Karpas-422 (cell line): ENCODE measurements around the gene GREM1. TPM values are rescaled to one million over a fixed set of nuclear protein-coding genes. Genes with fewer than 3 reads are reported as not detected.

Experiments used
- DNase-seq: peaks from one replicate; pipeline ENCODE4 v3.0.0-alpha.2; 2015
- H2AFZ ChIP-seq: fragments of 200-600 bp; sonication (generic); 2 replicates; pipeline ENCODE4 v1.6.1; 2014; ENCODE audit warnings: antibody characterized with exemption, low read length, mixed read lengths
- H3K27ac ChIP-seq: fragments of 200-600 bp; sonication (generic); 2 replicates; pipeline ENCODE4 v1.5.1; 2014; ENCODE audit warnings: mild to moderate bottlenecking, low read length, moderate library complexity
- H3K27me3 ChIP-seq: fragments of 200-600 bp; sonication (generic); 2 replicates; pipeline ENCODE4 v1.6.1; 2014; ENCODE audit warnings: low read length, mixed read lengths
- H3K36me3 ChIP-seq: fragments of 200-600 bp; sonication (generic); 2 replicates; pipeline ENCODE4 v1.6.1; 2014; ENCODE audit warnings: low read length, mixed read lengths; ENCODE audit not compliant: insufficient read depth
- H3K4me1 ChIP-seq: fragments of 200-600 bp; sonication (generic); 2 replicates; pipeline ENCODE4 v1.6.1; 2014; ENCODE audit warnings: mild to moderate bottlenecking, low read length, mixed read lengths
- H3K4me2 ChIP-seq: fragments of 200-600 bp; sonication (generic); 2 replicates; pipeline ENCODE4 v1.6.1; 2014; ENCODE audit warnings: low read length, low read depth, mild to moderate bottlenecking; ENCODE audit not compliant: poor library complexity, severe bottlenecking
- H3K4me3 ChIP-seq: fragments of 200-600 bp; sonication (generic); 2 replicates; pipeline ENCODE4 v1.5.1; 2014; ENCODE audit warnings: mild to moderate bottlenecking, antibody characterized with exemption, low read length, mixed read lengths
- H3K79me2 ChIP-seq: fragments of 200-600 bp; sonication (generic); 2 replicates; pipeline ENCODE4 v1.6.1; 2014; ENCODE audit warnings: mild to moderate bottlenecking, low read length, mixed read lengths
- H3K9ac ChIP-seq: fragments of 200-600 bp; sonication (generic); 2 replicates; pipeline ENCODE4 v1.6.0; 2014; ENCODE audit warnings: low read length
- H3K9me2 ChIP-seq: fragments of 200-600 bp; sonication (generic), shearing (Covaris generic); replicated peaks from 2 replicates; pipeline ENCODE4 v1.6.0; 2014; ENCODE audit warnings: mild to moderate bottlenecking, low read length, moderate library complexity; ENCODE audit not compliant: insufficient read depth
- H3K9me3 ChIP-seq: fragments of 300-700, 200-600 bp; sonication (generic); 2 replicates; pipeline ENCODE4 v1.6.1; 2014; ENCODE audit warnings: low read length, mixed read lengths
- H4K20me1 ChIP-seq: fragments of 200-600 bp; sonication (generic); 2 replicates; pipeline ENCODE4 v1.6.1; 2014; ENCODE audit warnings: mild to moderate bottlenecking, antibody characterized with exemption, low read length, low read depth; ENCODE audit not compliant: insufficient read depth
- total RNA-seq: library from RNA; depleted of rRNA; stranded (reverse); fragments of >200 nt; shearing (Covaris generic); gene quantifications from 2 replicates; pipeline ENCODE4 v1.2.3, GENCODE V29; 2014; ENCODE audit warnings: low replicate concordance

The GREM1 gene
- total RNA-seq, 1 experiment from 2014 or later: not detected

DNA sequence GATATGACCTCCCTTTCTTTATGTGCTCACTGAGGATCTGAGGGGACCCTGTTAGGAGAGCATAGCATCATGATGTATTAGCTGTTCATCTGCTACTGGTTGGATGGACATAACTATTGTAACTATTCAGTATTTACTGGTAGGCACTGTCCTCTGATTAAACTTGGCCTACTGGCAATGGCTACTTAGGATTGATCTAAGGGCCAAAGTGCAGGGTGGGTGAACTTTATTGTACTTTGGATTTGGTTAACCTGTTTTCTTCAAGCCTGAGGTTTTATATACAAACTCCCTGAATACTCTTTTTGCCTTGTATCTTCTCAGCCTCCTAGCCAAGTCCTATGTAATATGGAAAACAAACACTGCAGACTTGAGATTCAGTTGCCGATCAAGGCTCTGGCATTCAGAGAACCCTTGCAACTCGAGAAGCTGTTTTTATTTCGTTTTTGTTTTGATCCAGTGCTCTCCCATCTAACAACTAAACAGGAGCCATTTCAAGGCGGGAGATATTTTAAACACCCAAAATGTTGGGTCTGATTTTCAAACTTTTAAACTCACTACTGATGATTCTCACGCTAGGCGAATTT is 14.9 kb downstream of the GREM1 start:
- Histone ChIP-seq H4K20me1 (no peaks in the 10 kb centered on the region), H3K9me3 (no peaks in the 10 kb centered on the region), H2AFZ (no peak overlapping the region), H3K9me2 (no peaks in the 10 kb centered on the region), H3K36me3 (no peaks in the 10 kb centered on the region), H3K27ac (no peak overlapping the region), H3K4me3 (no peak overlapping the region), H3K9ac (no peak overlapping the region), H3K4me1 (no peaks in the 10 kb centered on the region), H3K27me3 (no peaks in the 10 kb centered on the region), H3K79me2 (no peaks in the 10 kb centered on the region), H3K4me2 (no peak overlapping the region)
- DNase-seq: no peak

DNA sequence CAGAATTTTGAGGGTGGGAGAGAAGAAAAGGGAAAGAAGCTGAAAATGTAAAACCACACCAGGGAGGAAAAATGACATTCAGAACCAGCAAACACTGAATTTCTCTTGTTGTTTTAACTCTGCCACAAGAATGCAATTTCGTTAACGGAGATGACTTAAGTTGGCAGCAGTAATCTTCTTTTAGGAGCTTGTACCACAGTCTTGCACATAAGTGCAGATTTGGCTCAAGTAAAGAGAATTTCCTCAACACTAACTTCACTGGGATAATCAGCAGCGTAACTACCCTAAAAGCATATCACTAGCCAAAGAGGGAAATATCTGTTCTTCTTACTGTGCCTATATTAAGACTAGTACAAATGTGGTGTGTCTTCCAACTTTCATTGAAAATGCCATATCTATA is 15.5 kb downstream of the GREM1 start:
- Histone ChIP-seq H3K4me3 (no peak overlapping the region), H3K36me3 (no peaks in the 10 kb centered on the region), H2AFZ (no peak overlapping the region), H3K4me2 (no peak overlapping the region), H4K20me1 (no peaks in the 10 kb centered on the region), H3K4me1 (no peaks in the 10 kb centered on the region), H3K9ac (no peak overlapping the region), H3K79me2 (no peaks in the 10 kb centered on the region), H3K9me3 (no peaks in the 10 kb centered on the region), H3K27ac (no peak overlapping the region), H3K27me3 (no peaks in the 10 kb centered on the region), H3K9me2 (no peaks in the 10 kb centered on the region)
- DNase-seq: no peak

DNA sequence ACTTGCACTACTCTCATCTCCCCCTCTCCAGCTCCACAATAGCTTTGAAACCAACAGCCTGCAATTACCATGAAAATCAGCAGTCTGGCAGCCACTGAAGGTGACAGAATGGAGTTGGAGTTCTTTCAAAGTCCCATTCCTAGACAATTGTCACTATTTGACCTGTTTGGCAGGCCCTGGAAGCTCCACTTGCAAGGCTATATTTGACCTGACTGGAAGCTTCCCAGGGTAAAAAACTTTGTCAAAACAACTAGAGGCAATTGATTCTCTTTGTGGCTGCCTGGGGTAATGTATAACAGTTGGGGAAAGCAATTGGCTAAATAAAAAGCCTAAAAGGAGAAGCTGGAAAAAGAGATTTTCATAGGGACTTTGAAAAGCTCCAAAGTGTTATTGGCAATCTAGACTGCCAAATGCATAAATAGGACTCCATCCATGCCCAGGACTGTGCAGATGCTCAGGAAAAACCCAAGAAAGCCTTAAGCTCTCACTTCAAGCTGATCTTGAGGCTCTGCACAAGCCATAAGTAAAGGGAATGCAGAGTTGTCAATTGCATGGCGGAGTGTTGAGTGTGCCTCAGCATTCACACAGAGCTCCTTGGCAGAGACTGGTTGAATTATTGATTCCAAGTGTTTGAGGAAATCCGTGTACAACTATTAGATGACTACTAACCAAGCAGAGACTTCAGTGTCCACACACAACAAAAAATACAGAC is 18.3 kb downstream of the GREM1 start:
- no peaks in the 10 kb centered on the region for H3K4me1 ChIP-seq
- no peaks in the 10 kb centered on the region for H3K36me3 ChIP-seq
- no peaks in the 10 kb centered on the region for H3K79me2 ChIP-seq

DNA sequence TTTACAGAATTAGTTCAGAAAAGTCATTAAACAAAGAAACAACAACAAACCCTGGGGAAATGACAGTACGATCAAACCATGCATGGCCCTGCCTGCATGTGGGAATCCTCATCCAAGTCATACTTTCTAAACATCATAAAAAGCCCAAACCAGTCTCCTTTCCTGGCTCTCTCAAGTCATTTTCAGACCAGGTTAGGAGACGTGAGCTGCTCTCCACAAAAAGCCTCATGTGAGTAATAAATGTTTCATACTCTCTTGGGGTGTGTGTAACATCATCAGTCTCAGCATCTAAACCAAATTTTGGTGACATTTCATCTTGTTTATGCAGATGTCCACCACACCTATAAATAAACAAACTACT is 18.9 kb downstream of the GREM1 start:
- Histone ChIP-seq H3K79me2 (no peaks in the 10 kb centered on the region), H3K4me1 (no peaks in the 10 kb centered on the region), H3K36me3 (no peaks in the 10 kb centered on the region), H4K20me1 (no peaks in the 10 kb centered on the region), H3K9ac (no peak overlapping the region), H3K4me3 (no peak overlapping the region), H3K27me3 (no peaks in the 10 kb centered on the region), H3K9me2 (no peaks in the 10 kb centered on the region), H3K4me2 (no peak overlapping the region), H3K27ac (no peak overlapping the region), H3K9me3 (no peaks in the 10 kb centered on the region), H2AFZ (no peak overlapping the region)
- no peak for DNase-seq

More for the DNA sequence above, 18.3 kb downstream of the GREM1 start:
- no peaks in the 10 kb centered on the region for H4K20me1 ChIP-seq
- no peaks in the 10 kb centered on the region for H3K9me3 ChIP-seq
- no peak overlapping the region for H3K4me2 ChIP-seq
- no peak overlapping the region for H3K27ac ChIP-seq
- no peak overlapping the region for H3K9ac ChIP-seq
- no peak for DNase-seq
- no peak overlapping the region for H2AFZ ChIP-seq
- H3K4me3 ChIP-seq: no peak overlapping the region
- H3K9me2 ChIP-seq: no peaks in the 10 kb centered on the region
- no peaks in the 10 kb centered on the region for H3K27me3 ChIP-seq

DNA sequence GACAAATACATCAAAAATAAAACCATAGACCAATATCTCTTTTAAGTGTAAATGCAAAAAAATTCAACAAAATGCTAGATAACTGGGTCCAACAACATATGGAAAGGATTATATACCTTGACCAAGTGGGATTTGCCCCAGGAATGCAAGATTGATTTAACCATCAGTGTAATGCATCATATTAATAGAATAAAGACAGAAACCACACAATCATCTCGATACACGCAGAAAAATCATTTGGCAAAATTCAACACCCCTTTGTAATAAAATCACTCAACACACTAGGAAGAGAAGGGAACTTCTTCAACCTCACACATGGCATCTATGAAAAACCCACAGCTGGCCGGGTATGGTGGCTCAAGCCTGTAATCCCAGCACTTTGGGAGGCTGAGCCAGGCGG is 19.5 kb downstream of the GREM1 start:
- H3K4me2 ChIP-seq: no peak overlapping the region
- no peak for DNase-seq
- no peaks in the 10 kb centered on the region for H3K4me1 ChIP-seq
- no peak overlapping the region for H3K4me3 ChIP-seq
- no peaks in the 10 kb centered on the region for H3K9me2 ChIP-seq
- no peaks in the 10 kb centered on the region for H3K9me3 ChIP-seq
- H4K20me1 ChIP-seq: no peaks in the 10 kb centered on the region
- no peaks in the 10 kb centered on the region for H3K36me3 ChIP-seq
- H3K27ac ChIP-seq: no peak overlapping the region
- no peaks in the 10 kb centered on the region for H3K27me3 ChIP-seq
- no peaks in the 10 kb centered on the region for H3K79me2 ChIP-seq
- H3K9ac ChIP-seq: no peak overlapping the region
- H2AFZ ChIP-seq: no peak overlapping the region

DNA sequence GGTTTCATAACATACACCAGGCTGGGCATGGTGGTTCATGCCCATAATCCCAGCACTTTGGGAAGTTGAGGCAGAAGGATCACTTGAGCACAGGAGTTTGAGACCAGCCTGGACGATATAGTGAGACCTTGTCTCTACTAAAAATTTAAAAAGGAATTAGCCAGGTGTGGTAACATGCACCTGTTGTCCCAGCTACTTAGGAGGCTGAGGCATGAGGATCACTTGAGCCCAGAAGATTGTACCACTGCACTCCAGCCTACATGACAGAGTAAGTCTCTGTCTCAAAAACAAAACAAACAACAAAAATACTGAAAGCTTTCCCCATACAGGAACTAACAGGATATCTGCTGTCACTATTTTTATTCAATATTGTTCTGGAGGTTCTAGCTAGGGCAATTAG is 20.9 kb downstream of the GREM1 start:
- no peak for DNase-seq
- Histone ChIP-seq H3K9me2 (no peaks in the 10 kb centered on the region), H3K9me3 (no peaks in the 10 kb centered on the region), H2AFZ (no peak overlapping the region), H3K4me1 (no peaks in the 10 kb centered on the region), H3K27ac (no peak overlapping the region), H4K20me1 (no peaks in the 10 kb centered on the region), H3K36me3 (no peaks in the 10 kb centered on the region), H3K9ac (no peak overlapping the region), H3K79me2 (no peaks in the 10 kb centered on the region), H3K4me2 (no peak overlapping the region), H3K4me3 (no peak overlapping the region), H3K27me3 (no peaks in the 10 kb centered on the region)

DNA sequence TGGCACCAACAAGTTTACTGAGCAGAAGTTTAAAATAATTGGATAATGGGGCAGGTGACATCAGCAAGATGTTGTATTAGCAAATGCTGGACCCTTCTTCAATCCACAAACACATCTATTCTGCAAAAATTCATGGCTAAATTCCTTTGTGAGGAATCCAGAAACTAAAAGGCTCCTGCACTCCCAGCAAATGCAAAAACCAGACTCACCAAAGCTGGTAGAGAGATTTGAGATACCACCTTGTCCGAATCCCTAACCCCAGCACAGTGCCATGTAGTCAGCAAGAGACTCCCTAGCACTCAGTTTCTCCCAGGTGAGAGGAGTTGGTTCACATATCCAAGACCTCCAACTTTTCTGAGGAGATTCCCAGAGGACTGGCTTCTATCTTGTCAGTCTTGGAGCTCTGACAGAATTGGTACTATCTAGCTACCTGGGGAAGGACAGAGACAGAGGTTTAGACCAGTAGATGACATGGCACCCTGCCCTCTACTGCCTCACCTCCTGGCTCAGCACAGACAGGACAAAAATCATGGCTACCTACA is 21.8 kb downstream of the GREM1 start:
- H3K36me3 ChIP-seq: no peaks in the 10 kb centered on the region
- H3K27ac ChIP-seq: no peak overlapping the region
- no peaks in the 10 kb centered on the region for H3K4me1 ChIP-seq
- H3K9me3 ChIP-seq: no peaks in the 10 kb centered on the region
- DNase-seq: no peak
- H3K4me2 ChIP-seq: no peak overlapping the region
- H3K9me2 ChIP-seq: no peaks in the 10 kb centered on the region
- no peaks in the 10 kb centered on the region for H4K20me1 ChIP-seq
- H2AFZ ChIP-seq: no peak overlapping the region
- no peak overlapping the region for H3K9ac ChIP-seq
- no peaks in the 10 kb centered on the region for H3K27me3 ChIP-seq
- H3K79me2 ChIP-seq: no peaks in the 10 kb centered on the region
- no peak overlapping the region for H3K4me3 ChIP-seq

DNA sequence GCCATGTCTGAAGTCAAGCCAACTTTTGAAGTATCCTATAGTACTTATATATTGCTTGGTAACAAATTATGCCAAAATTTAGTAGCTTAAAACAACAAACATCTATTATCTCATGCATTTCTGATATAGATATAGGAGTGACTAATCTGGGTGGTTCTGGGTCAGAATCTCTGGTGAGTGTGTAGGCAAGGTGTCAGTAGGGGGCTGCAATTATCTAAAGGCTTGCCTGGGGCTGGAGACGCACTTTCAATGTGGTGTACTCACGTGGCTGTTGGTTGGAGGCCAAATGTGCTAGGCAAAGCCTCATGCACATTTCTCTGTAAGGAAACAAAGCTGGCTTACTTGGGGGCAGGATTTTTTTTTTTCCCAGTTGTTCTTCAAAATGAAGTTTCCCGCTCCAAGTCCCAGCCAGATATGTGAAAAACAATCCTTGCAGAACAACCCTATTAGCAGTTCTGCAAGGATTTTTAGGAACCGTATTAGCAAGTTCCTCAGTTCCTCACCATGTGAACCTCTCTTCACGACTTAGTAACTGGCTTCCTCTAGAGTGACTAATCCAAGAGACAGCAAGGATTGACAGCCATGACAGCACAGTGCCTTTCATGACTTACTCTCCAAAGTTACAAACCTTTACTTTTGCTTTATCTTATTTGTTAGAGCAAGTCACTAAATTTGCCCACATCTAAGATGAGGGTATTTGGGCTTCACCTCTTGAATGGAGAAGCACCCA is 25.8 kb downstream of the GREM1 start:
- no peak for DNase-seq
- no peaks in the 10 kb centered on the region for H4K20me1 ChIP-seq
- no peak overlapping the region for H3K4me2 ChIP-seq
- no peaks in the 10 kb centered on the region for H3K4me1 ChIP-seq
- H3K9ac ChIP-seq: no peak overlapping the region
- H3K4me3 ChIP-seq: no peak overlapping the region
- no peaks in the 10 kb centered on the region for H3K9me3 ChIP-seq
- no peaks in the 10 kb centered on the region for H3K79me2 ChIP-seq
- H2AFZ ChIP-seq: no peak overlapping the region
- H3K9me2 ChIP-seq: no peaks in the 10 kb centered on the region
- 0 out of 2 replicates have a peak, but pooled peaks cover 2% of the 10 kb centered on the region for H3K27me3 ChIP-seq
- no peak overlapping the region for H3K27ac ChIP-seq
- H3K36me3 ChIP-seq: no peaks in the 10 kb centered on the region
